Duodenal mucosa (tissue), 2 donors: ENCODE data around the gene DNM2.
"Not testable (repeated sequence)": the region's sequence is repeated elsewhere in the genome, so short reads cannot be mapped to it uniquely, and the experiment has no call there.

Experiments used
- H3K27ac ChIP-seq: one replicate; pipeline ENCODE4 v1.7.0; 2013; ENCODE audit warnings: low read depth, low read length
- H3K27me3 ChIP-seq, 2 donors: one replicate each; pipeline ENCODE4 v1.7.0; 2013; ENCODE audit warnings: low read length in 2 of 2, control low read depth in 1 of 2; ENCODE audit not compliant: insufficient read depth in 2 of 2, control insufficient read depth in 1 of 2
- H3K36me3 ChIP-seq, 2 donors: one replicate each; pipeline ENCODE4 v1.7.0; 2013; ENCODE audit warnings: low read length in 2 of 2, control low read depth in 1 of 2; ENCODE audit not compliant: insufficient read depth in 2 of 2, control insufficient read depth in 1 of 2
- H3K4me1 ChIP-seq, 2 donors: one replicate each; pipeline ENCODE4 v1.7.0; 2013; ENCODE audit warnings: low read length in 2 of 2, control low read depth in 1 of 2; ENCODE audit not compliant: insufficient read depth in 2 of 2, control insufficient read depth in 1 of 2
- H3K4me3 ChIP-seq, 2 donors: one replicate each; pipeline ENCODE4 v1.7.0; 2013; ENCODE audit warnings: low read length in 2 of 2, low read depth in 1 of 2
- H3K9ac ChIP-seq, 2 donors: one replicate each; pipeline ENCODE4 v1.7.0; 2013; ENCODE audit warnings: low read length in 2 of 2, low read depth in 1 of 2
- H3K9me3 ChIP-seq, 2 donors: one replicate each; pipeline ENCODE4 v1.7.0; 2013; ENCODE audit warnings: low read length in 2 of 2, control low read depth in 1 of 2; ENCODE audit not compliant: control insufficient read depth in 1 of 2

Gene DNM2

GRCh38 chr19:10870955-10871603, 153.2 kb downstream of the DNM2 start, which contains the start of gene CARM1:
Gene CARM1 (plus strand): TSS chr19:10871553. CDS start chr19:10871703, 150 bp downstream.
- H3K27ac ChIP-seq, result peak within 1 kb of the TSS; percentile 58
- peak within 1 kb of the TSS; percentile 79 to 81 for H3K4me3 ChIP-seq
- H3K9me3 ChIP-seq, result no peaks in the 10 kb centered on the region
- no peaks in the 10 kb centered on the region for H3K27me3 ChIP-seq
- H3K4me1 ChIP-seq, result peaks cover 12 to 13% of the 10 kb centered on the region in 2 donors
- H3K9ac ChIP-seq, result peak within 1 kb of the TSS; percentile 79 to 80
- H3K36me3 ChIP-seq, result no peaks in the 10 kb centered on the region

- Histone ChIP-seq H3K27ac (peak overlapping the region; percentile 32), H3K9ac (peak overlapping the region; percentile 79 to 80), H3K27me3 (no peaks in the 10 kb centered on the region)
Observed at GRCh38 chr19:10871711-10872545, 154.0 kb downstream of the DNM2 start.

GRCh38 chr19:10872546-10873107, 154.7 kb downstream of the DNM2 start:
- Histone ChIP-seq H3K9ac (peak overlapping the region; percentile 79 to 80), H3K9me3 (no peaks in the 10 kb centered on the region), H3K4me3 (peak overlapping the region; percentile 78 to 81), H3K36me3 (no peaks in the 10 kb centered on the region), H3K27me3 (no peaks in the 10 kb centered on the region), H3K27ac (no peak overlapping the region), H3K4me1 (peaks cover 12 to 15% of the 10 kb centered on the region in 2 donors)

More at GRCh38 chr19:10871711-10872545, 154.0 kb downstream of the DNM2 start:
- no peaks in the 10 kb centered on the region for H3K36me3 ChIP-seq
- no peaks in the 10 kb centered on the region for H3K9me3 ChIP-seq
- peaks cover 12 to 13% of the 10 kb centered on the region in 2 donors for H3K4me1 ChIP-seq
- H3K4me3 ChIP-seq, result peak overlapping the region; percentile 78 to 81

DNA sequence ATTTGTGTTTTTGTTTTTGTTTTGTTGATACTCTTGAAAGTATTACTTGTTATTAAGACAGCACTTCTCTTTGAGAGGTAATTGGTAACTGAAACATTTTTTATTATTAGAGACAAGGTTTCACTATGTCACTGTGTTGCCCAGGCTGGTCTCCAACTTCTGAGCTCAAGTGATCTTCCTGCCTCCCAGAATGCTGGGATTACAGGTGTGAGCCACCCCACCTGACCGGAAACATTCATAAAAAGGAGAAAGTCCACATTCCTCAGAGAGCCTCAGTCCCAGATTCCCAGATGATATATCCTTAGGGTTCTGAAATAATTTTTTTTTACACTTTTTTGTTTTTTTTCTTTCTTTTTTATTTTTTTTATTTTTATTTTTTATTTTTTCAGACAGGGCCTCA, 156.1 kb downstream of the DNM2 start:
- Histone ChIP-seq H3K4me3 (no peak overlapping the region), H3K36me3 (no peaks in the 10 kb centered on the region), H3K27me3 (no peaks in the 10 kb centered on the region), H3K9me3 (no peaks in the 10 kb centered on the region), H3K9ac (no peak overlapping the region), H3K4me1 (peaks cover 8 to 17% of the 10 kb centered on the region in 2 donors), H3K27ac (no peak overlapping the region)

DNA sequence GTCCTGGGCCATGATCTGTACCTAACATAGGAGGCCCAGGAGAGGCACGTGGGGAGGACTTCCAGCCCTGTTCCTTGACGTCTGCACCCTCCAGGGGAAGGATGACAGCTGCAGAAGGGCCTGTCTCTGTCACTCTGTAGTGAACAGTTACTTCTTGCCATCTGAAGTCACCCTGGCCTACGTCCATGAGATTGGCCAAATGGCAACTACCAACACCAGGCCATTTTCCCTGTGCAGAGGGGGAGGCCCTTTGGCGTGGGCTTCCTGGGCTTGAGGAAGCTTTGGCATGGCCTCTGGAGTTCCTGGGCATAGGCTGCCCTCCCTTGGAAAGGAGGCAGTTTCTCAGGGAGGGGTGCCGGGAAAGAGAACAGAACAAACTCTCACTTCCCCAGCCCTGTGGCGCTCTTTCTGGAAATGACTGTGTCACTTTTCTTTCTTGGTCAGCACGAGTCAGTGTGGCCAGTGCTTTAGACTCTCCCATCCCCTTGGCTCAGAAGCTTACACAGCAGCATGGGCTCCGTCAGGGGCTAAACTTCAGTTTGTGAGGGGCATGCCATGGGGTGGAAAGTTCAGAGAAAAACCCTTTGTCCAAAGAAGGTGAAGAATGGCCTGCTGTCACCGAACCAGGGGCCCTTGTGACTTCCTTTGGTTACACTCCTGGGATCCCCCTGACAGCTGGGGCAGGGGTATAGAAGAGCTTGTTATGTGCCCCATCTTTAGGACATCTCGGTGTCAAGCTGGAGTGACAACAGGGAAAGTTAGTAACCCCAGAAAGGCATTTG, 158.8 kb downstream of the DNM2 start:
- Histone ChIP-seq H3K27me3 (no peaks in the 10 kb centered on the region), H3K4me3 (no peak overlapping the region), H3K9ac (no peak overlapping the region), H3K27ac (no peak overlapping the region), H3K4me1 (peaks cover 8 to 17% of the 10 kb centered on the region in 2 donors), H3K36me3 (no peaks in the 10 kb centered on the region), H3K9me3 (no peaks in the 10 kb centered on the region)

- not testable (repeated sequence) for H3K9me3 ChIP-seq, H3K36me3 ChIP-seq, H3K9ac ChIP-seq, H3K27ac ChIP-seq, H3K4me3 ChIP-seq, H3K27me3 ChIP-seq
- peaks cover 7 to 17% of the 10 kb centered on the region in 2 donors for H3K4me1 ChIP-seq
Observed at GRCh38 chr19:10877608-10878007, 159.7 kb downstream of the DNM2 start.

DNA sequence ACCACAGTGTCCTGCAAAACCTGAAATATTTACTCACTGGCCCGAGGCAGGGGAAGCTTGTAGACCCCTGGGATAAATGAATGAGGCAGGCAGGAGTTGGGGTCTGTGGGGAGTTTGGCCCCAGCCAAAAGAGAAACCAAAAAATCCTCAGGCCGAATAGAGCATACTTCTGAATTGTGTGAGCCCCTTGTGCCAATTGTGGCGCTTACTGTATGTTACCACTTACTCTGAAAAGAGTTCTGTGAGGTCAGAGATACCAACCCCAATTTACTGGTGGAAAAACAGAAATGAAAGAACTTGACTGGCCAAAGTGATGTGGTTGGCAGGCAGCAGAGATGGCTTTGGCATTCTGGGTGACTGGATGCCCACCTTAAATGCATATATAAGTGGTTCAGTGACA, 160.4 kb downstream of the DNM2 start:
- H3K9me3 ChIP-seq, result no peaks in the 10 kb centered on the region
- no peaks in the 10 kb centered on the region for H3K36me3 ChIP-seq
- H3K4me1 ChIP-seq, result peaks cover under 1 to 12% of the 10 kb centered on the region in 2 donors
- no peak overlapping the region for H3K27ac ChIP-seq
- no peaks in the 10 kb centered on the region for H3K27me3 ChIP-seq
- H3K4me3 ChIP-seq, result no peak overlapping the region
- no peak overlapping the region for H3K9ac ChIP-seq
